ENCODE measurements around the gene H2AZ2. TPM values are rescaled to one million over a fixed set of nuclear protein-coding genes. Genes with fewer than 3 reads are reported as not detected.

Gene H2AZ2
- polyA plus RNA-seq, 1 experiment: 100 TPM

DNA sequence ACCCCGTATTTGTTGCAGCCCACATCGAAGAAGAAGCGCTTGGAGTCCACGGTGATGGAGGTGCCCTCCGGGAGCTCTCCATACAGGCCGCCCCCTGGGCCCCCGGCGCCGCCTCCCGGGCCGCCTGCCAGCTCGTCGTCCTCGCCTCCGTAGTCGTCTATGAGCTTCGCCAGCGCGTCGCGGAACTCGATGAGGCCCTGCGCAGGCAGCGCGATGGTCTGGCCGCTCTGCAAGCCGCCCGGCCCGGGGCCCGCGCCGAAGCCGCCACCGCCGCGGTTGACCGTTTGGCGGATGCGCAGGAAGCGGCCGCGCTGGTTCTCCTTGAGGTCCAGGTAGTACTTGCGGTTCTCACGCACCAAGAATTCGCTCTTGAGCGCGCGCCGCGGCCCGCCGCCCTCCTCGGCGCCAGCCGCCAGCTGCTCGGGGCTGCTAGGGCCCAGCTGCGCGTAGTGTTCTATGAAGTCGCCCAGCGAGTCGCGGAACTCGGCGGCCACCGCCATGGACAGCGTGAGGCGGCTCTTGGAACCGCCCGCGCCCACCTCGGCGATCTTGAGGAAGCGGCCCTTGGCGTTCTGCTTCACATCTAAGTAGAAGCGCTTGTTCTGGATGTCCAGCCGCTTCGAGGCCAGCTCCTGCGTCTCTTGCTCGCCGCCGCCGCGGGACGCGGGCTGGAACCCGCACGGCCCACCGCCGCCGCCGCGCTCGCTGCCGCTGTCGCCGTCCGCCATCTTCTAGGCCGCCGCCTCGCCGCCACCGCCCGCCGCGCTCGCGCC lies 36.9 kb upstream of the H2AZ2 start:
- no peak for DNase-seq (ENCODE audit: low read depth)
- Histone ChIP-seq H3K27me3 (ENCODE audit: control insufficient read depth, insufficient read depth, low read length) (no peaks in the 10 kb centered on the region), H3K4me3 (ENCODE audit: low read depth, low read length) (peak overlapping the region; percentile 92), H3K36me3 (ENCODE audit: control insufficient read depth, insufficient read depth, low read length) (no peaks in the 10 kb centered on the region)
- TF ChIP-seq, protein P1, sequence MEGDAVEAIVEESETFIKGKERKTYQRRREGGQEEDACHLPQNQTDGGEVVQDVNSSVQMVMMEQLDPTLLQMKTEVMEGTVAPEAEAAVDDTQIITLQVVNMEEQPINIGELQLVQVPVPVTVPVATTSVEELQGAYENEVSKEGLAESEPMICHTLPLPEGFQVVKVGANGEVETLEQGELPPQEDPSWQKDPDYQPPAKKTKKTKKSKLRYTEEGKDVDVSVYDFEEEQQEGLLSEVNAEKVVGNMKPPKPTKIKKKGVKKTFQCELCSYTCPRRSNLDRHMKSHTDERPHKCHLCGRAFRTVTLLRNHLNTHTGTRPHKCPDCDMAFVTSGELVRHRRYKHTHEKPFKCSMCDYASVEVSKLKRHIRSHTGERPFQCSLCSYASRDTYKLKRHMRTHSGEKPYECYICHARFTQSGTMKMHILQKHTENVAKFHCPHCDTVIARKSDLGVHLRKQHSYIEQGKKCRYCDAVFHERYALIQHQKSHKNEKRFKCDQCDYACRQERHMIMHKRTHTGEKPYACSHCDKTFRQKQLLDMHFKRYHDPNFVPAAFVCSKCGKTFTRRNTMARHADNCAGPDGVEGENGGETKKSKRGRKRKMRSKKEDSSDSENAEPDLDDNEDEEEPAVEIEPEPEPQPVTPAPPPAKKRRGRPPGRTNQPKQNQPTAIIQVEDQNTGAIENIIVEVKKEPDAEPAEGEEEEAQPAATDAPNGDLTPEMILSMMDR (IDR thresholded peaks at IDR 0.05; ENCODE audit: insufficient read depth, low read depth, low read length): no peak
- ChIA-PET CTCF (interaction anchor here (0.8 to 2.2 kb wide), 7 partner anchors 10 to 38 kb away, joined by 3 to 8 read pairs (median 3); no protein-coding TSS in a partner anchor), POLR2A (no interaction called here)

DNA sequence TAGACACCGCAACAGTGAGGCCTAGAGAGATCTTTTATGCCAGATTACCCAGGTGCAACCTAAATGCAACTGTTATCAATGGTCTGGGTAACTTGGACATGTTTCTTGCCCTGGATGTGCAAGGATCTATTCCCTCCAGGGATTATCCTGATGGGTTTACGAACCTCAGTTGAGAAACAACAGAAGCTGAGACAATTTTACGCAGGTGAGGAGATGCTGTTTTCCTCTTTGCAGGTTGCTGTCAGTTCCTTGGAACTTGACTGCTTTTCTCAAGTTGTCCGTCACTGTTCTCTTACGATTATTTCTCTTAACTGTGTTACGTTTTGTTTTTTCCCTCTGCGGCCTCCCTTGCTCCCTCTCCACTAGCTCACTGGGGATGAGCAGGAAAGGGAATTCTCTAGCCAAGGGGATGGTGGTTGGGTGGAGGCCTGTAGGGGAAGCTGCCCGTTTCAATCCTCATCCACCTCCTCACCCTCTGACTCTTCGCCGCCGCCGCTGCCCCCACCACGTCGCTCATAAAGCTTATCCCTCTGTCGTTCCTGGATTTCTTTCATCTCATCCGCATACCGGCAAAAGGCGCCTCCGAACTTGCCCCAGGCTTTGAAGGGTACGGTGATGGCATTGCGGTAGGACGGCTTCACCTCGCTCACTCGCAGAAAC lies 36.2 kb upstream of the H2AZ2 start:
- TF ChIP-seq, protein P1 (IDR thresholded peaks at IDR 0.05; ENCODE audit: insufficient read depth, low read depth, low read length): no peak
- DNase-seq (ENCODE audit: low read depth): no peak
- CTCF ChIA-PET: interaction anchor here (0.8 to 2.2 kb wide), 5 partner anchors 11 to 252 kb away, joined by 3 to 8 read pairs (median 3); no protein-coding TSS in a partner anchor
- Histone ChIP-seq H3K36me3 (ENCODE audit: control insufficient read depth, insufficient read depth, low read length) (no peaks in the 10 kb centered on the region), H3K27me3 (ENCODE audit: control insufficient read depth, insufficient read depth, low read length) (no peaks in the 10 kb centered on the region), H3K4me3 (ENCODE audit: low read depth, low read length) (peak overlapping the region; percentile 92)
- POLR2A ChIA-PET: no interaction called here

DNA sequence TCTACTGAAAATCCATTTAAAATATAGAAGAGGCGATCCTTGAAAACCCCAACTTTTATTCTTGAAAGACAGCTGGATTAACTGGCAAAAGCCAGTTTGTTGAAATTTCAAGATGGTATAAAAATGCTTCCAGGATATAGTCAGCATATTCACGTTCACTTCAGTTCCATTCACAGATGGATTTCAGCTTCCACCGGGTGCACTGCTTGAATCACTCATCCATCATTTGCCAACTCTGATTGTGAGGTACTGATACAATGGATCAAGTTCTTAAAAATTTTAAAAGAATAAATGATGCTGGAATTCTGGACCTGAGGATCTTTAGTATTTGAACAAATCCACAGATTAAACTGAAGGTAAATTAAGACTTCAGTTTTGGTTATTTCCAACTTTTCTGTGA lies 35.0 kb upstream of the H2AZ2 start:
- Histone ChIP-seq H3K36me3 (ENCODE audit: control insufficient read depth, insufficient read depth, low read length) (no peaks in the 10 kb centered on the region), H3K27me3 (ENCODE audit: control insufficient read depth, insufficient read depth, low read length) (no peaks in the 10 kb centered on the region), H3K4me3 (ENCODE audit: low read depth, low read length) (peak overlapping the region; percentile 35)
- CTCF ChIA-PET: interaction anchor here (0.6 to 2.1 kb wide), 2 partner anchors 79 to 254 kb away, joined by 3 to 5 read pairs; no protein-coding TSS in a partner anchor
- POLR2A ChIA-PET: interaction anchor here (0.8 kb wide), 1 partner anchor 9 kb away, joined by 4 read pairs; no protein-coding TSS in a partner anchor
- TF ChIP-seq, protein P1 (IDR thresholded peaks at IDR 0.05; ENCODE audit: insufficient read depth, low read depth, low read length): no peak
- no peak for DNase-seq (ENCODE audit: low read depth)

DNA sequence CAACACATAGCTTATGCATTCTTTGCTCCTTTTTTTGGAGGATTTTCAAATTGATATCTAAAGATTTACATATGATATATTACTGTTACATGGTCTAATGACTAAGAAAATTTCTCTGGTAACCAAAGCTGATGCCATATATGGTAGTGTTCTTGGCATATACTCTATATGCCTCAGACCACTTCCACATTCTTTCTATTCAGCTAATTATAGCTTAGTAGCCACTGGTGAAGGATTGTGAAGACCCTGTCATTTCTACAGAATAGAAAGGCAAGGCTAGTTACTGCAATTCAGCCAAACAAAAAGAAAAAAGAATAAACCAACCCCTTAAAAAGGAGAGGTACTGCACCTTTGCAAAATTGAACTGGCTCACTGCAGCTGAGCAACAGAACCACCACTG lies 33.7 kb upstream of the H2AZ2 start:
- ChIA-PET CTCF (interaction anchor here (0.8 to 1.6 kb wide), 6 partner anchors 17 to 255 kb away, joined by 3 to 7 read pairs (median 3); no protein-coding TSS in a partner anchor), POLR2A (no interaction called here)
- TF ChIP-seq, protein P1 (IDR thresholded peaks at IDR 0.05; ENCODE audit: insufficient read depth, low read depth, low read length): no peak
- no peaks in the 10 kb centered on the region for H3K36me3 ChIP-seq (ENCODE audit: control insufficient read depth, insufficient read depth, low read length)
- no peaks in the 10 kb centered on the region for H3K27me3 ChIP-seq (ENCODE audit: control insufficient read depth, insufficient read depth, low read length)
- no peak for DNase-seq (ENCODE audit: low read depth)
- peak overlapping the region; percentile 35 for H3K4me3 ChIP-seq (ENCODE audit: low read depth, low read length)

DNA sequence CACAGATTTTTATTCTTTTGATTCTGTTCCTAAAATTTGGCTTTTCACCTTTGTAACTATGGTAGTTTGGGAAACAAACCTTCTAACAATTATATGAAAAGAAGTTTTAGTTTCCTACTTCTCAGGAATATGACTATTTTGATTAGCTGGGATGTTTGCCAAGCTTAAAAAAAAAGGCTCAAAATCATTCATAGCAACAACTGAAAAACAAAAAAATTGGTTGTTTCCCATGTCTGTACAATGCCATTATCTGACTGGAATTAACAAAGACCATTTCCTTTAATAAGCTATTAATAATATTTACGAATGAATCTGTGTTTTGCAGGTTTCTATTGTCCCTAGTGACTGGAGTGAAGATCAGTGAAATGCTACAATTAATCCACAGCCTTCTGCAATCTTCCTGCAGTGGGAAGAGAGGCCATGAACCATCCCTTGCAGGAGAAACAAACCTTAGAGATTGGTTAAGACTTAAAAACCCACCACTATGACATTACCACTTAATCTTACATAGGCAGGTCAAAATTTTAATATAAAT lies 33.2 kb upstream of the H2AZ2 start:
- Histone ChIP-seq H3K4me3 (ENCODE audit: low read depth, low read length) (peak overlapping the region; percentile 35), H3K36me3 (ENCODE audit: control insufficient read depth, insufficient read depth, low read length) (no peaks in the 10 kb centered on the region), H3K27me3 (ENCODE audit: control insufficient read depth, insufficient read depth, low read length) (no peaks in the 10 kb centered on the region)
- TF ChIP-seq, protein P1 (IDR thresholded peaks at IDR 0.05; ENCODE audit: insufficient read depth, low read depth, low read length): no peak
- ChIA-PET CTCF (interaction anchor here (0.8 to 1.6 kb wide), 6 partner anchors 17 to 255 kb away, joined by 3 to 7 read pairs (median 3); no protein-coding TSS in a partner anchor), POLR2A (no interaction called here)
- no peak for DNase-seq (ENCODE audit: low read depth)

Data from BJ (cell line).